IPS DF 6.9 (cell line): ENCODE measurements around the gene LZTR1.
A peak's percentile ranks its signal among the peaks of the same experiment; 100 is the strongest.
"Not testable (repeated sequence)": the region's sequence is repeated elsewhere in the genome, so short reads cannot be mapped to it uniquely, and the experiment has no call there.

Experiments used
- DNase-seq: peaks from one replicate; pipeline ENCODE4 v3.0.0-alpha.2; 2013; ENCODE audit warnings: low read depth, low spot score
- H3K27ac ChIP-seq: one replicate; pipeline ENCODE4 v1.5.1; 2013; ENCODE audit warnings: low read length, control low read depth
- H3K27me3 ChIP-seq: 2 replicates; pipeline ENCODE4 v1.6.1; 2013; ENCODE audit warnings: mild to moderate bottlenecking, low read length; ENCODE audit not compliant: control insufficient read depth, insufficient read depth
- H3K36me3 ChIP-seq: 2 replicates; pipeline ENCODE4 v1.6.1; 2013; ENCODE audit warnings: low read length; ENCODE audit not compliant: control insufficient read depth, insufficient read depth
- H3K4me1 ChIP-seq: 2 replicates; pipeline ENCODE4 v1.6.1; 2013; ENCODE audit warnings: low read length; ENCODE audit not compliant: control insufficient read depth, insufficient read depth
- H3K4me3 ChIP-seq: 2 replicates; pipeline ENCODE4 v1.5.1; 2013; ENCODE audit warnings: mild to moderate bottlenecking, low read length
- H3K9me3 ChIP-seq: 2 replicates; pipeline ENCODE4 v1.6.1; 2013; ENCODE audit warnings: low read length, inconsistent platforms; ENCODE audit not compliant: control insufficient read depth, insufficient read depth
- WGBS: extraction: QIAGEN DNeasy Blood & Tissue Kit; methylation state at CpG from one replicate; pipeline ENCODE4 v1.1.7; 2013; ENCODE audit warnings: mixed read lengths, missing lambda C conversion rate; ENCODE audit not compliant: insufficient read length, insufficient coverage; 5-methylcytosine and 5-hydroxymethylcytosine counted together

LZTR1 gene

DNA sequence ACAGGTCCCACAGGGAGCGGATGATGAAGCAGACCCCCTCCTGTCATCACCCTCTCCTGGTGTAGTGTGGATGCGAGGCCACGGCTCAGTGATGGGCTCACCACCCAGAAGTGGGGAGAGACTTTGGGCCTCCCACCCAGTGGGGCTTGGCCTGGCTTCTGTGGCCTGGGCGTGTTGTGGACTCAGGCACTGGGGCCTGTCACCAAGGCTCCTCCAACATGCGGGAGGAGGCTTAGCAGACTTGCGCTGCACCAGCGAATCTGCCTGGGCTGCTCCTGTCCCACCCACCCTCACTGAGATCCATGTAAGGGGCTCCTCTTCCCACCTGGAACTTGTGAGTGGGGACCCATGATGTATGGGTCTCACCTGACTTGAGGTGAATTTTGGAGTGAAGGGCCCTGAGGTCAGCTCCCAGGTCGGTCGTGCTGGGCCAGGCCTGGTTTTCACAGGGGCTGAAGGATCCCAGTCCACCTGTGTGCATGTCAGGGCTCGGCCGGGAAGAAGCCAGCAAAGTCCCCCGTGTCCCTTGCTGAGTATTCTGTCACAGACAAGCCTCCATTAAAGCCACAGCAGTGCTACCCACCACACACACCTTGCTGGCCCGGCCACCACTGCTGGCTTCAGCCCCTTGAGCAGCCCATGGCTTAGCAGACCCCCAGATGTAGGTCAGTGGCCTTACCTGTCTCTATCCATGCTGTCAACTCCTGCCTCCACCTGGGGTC, 15.6 kb downstream of the LZTR1 start:
- Histone ChIP-seq H3K27me3 (no peaks in the 10 kb centered on the region), H3K27ac (no peak overlapping the region), H3K4me3 (no peak overlapping the region), H3K36me3 (peaks cover 11% of the 10 kb centered on the region; the same call in 1 of the 2 replicates), H3K9me3 (no peaks in the 10 kb centered on the region), H3K4me1 (peaks cover 2% of the 10 kb centered on the region)
- WGBS = no CpG with 5 or more reads among the region's 13 CpGs
- DNase-seq = no peak

- no CpG with 5 or more reads among the region's 7 CpGs for WGBS
- DNase-seq = no peak
- Histone ChIP-seq H3K27ac (no peak overlapping the region), H3K27me3 (no peaks in the 10 kb centered on the region), H3K36me3 (peaks cover 8% of the 10 kb centered on the region; the same call in 1 of the 2 replicates), H3K4me1 (peaks cover 2% of the 10 kb centered on the region), H3K4me3 (no peak overlapping the region), H3K9me3 (no peaks in the 10 kb centered on the region)
These were observed 16.6 kb downstream of the LZTR1 start for GRCh38 chr22:20998411-20999336.

- H3K9me3 ChIP-seq = no peaks in the 10 kb centered on the region
- DNase-seq = no peak
- WGBS = no CpG with 5 or more reads among the region's 27 CpGs
- no peak overlapping the region for H3K4me3 ChIP-seq
- no peaks in the 10 kb centered on the region for H3K27me3 ChIP-seq
- peaks cover 8% of the 10 kb centered on the region; the same call in 1 of the 2 replicates for H3K36me3 ChIP-seq
- no peak overlapping the region for H3K27ac ChIP-seq
- peaks cover 2% of the 10 kb centered on the region for H3K4me1 ChIP-seq
These were observed 17.5 kb downstream of the LZTR1 start for GRCh38 chr22:20999350-21000206.

DNA sequence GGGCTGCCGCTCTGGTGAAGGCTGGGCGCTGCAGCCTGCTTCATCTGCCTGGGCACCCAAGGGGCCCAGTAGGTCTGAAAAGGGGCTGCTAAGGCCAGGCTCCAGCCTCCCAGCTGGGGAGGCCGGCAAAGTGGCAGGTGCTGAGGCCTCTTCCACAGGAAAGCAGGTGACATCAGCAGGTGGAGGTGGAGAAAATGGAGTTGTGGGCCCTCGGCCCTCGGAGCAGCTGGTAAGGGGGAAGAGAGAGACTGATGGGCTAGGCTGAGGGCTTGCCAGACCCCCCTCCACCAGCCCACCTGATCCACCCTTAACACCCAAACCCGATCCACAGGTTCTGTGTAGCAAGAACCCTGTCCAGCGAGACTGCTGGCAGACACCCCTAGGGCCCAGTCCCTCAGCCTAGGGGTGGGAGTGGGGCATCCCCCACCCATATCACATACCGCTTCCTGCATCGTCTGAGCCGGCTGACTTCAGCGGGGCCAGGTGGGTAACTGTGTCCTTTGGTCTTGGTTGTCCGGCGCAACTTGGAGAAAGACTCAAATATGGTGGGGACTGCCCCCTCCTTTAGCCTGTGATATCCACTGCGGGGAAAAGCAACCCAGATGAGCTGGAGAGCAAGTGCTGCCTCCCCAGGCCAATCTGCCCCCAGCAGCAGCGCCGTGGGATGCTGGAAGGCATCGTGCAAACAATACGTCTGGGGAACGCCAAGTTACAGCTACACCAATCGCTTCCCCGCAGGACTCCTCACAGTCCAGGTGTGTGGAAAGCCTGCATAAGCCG, 18.3 kb downstream of the LZTR1 start:
- H3K4me1 ChIP-seq = peaks cover 2% of the 10 kb centered on the region
- H3K36me3 ChIP-seq = peaks cover 8% of the 10 kb centered on the region; the same call in 1 of the 2 replicates
- H3K27ac ChIP-seq = no peak overlapping the region

DNA sequence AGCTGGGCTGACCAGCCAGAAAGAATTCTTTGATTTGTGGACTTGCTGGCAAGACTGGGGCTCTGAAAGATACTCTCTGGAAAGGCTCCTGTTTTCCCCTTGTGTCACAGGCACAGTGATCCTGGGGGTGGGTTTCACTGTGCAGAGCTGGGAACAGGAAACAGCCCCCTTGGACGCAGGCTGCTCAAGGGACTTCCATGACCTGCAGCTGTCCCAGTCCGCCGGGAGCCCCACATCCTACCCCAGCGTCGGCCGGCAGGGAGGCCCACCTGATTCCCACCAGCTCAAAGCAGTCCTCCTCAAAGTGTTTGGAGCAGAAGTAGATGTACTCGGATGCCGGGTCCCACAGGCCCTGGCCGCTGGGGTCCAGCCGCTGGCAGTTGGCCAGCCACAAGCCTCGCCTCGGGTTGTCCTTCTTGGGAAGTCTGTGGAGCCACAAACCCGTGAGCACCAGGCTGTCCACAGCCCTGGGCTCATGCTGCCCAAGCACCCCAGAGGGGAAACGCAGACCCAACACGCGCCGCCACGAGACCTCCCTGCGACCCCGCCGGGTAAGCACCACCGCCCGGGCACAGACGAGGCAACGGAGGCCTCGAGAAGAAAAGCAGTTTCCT, 19.0 kb downstream of the LZTR1 start:
- no peak overlapping the region for H3K27ac ChIP-seq
- H3K4me3 ChIP-seq = peak overlapping the region; percentile 91; the same call in 1 of the 2 replicates
- DNase-seq = no peak
- peaks cover 8% of the 10 kb centered on the region; the same call in 1 of the 2 replicates for H3K36me3 ChIP-seq
- WGBS = no CpG with 5 or more reads among the region's 26 CpGs
- peaks cover 2% of the 10 kb centered on the region for H3K4me1 ChIP-seq
- H3K27me3 ChIP-seq = no peaks in the 10 kb centered on the region
- no peaks in the 10 kb centered on the region for H3K9me3 ChIP-seq

More for the DNA sequence above, 18.3 kb downstream of the LZTR1 start:
- H3K27me3 ChIP-seq = no peaks in the 10 kb centered on the region
- no peak overlapping the region; the same call in 1 of the 2 replicates for H3K4me3 ChIP-seq
- no peak for DNase-seq
- no peaks in the 10 kb centered on the region for H3K9me3 ChIP-seq
- WGBS = no CpG with 5 or more reads among the region's 22 CpGs

GRCh38 chr22:21001601-21002325, 19.7 kb downstream of the LZTR1 start, which contains the start of gene THAP7:
TSS of gene THAP7 (minus strand) at chr22:21002118. CDS start at chr22:21001911, 207 bp downstream.
- Histone ChIP-seq H3K9me3 (no peaks in the 10 kb centered on the region), H3K36me3 (peaks cover 8% of the 10 kb centered on the region; the same call in 1 of the 2 replicates), H3K4me3 (peak within 1 kb of the TSS; percentile 91), H3K27me3 (no peaks in the 10 kb centered on the region), H3K4me1 (peaks cover 2% of the 10 kb centered on the region), H3K27ac (no peak within 1 kb of the TSS)
- no peak for DNase-seq
- no CpG with 5 or more reads among the region's 83 CpGs for WGBS

- peaks cover 2% of the 10 kb centered on the region for H3K4me1 ChIP-seq
- H3K36me3 ChIP-seq = peaks cover 8% of the 10 kb centered on the region; the same call in 1 of the 2 replicates
- no peaks in the 10 kb centered on the region for H3K27me3 ChIP-seq
- no peak overlapping the region for H3K4me3 ChIP-seq
- H3K27ac ChIP-seq = no peak overlapping the region
- no CpG with 5 or more reads among the region's 4 CpGs for WGBS
- H3K9me3 ChIP-seq = no peaks in the 10 kb centered on the region
- DNase-seq = no peak
These were observed 21.7 kb downstream of the LZTR1 start for GRCh38 chr22:21003782-21004181.

- H3K36me3 ChIP-seq, H3K4me3 ChIP-seq, H3K27me3 ChIP-seq, H3K27ac ChIP-seq, H3K9me3 ChIP-seq, H3K4me1 ChIP-seq, DNase-seq: not testable (repeated sequence)
- WGBS = no CpG with 5 or more reads among the region's 13 CpGs
These were observed 27.1 kb downstream of the LZTR1 start for GRCh38 chr22:21009208-21009607.
